Pons (tissue), 1 donor: Measurements from ENCODE around the gene VMP1.
"Not testable (repeated sequence)": the region's sequence is repeated elsewhere in the genome, so short reads cannot be mapped to it uniquely, and the experiment has no call there.

Experiments used
- DNase-seq: peaks from one replicate; pipeline ENCODE4 v3.0.0-alpha.2; 2016; ENCODE audit warnings: low spot score

The VMP1 gene

GRCh38 chr17:59870482-59870881 is 163.0 kb downstream of the VMP1 start:
- DNase-seq: no peak

GRCh38 chr17:59872351-59872750 is 164.9 kb downstream of the VMP1 start:
- no peak for DNase-seq

GRCh38 chr17:59873414-59873813 is 166.0 kb downstream of the VMP1 start:
- not testable (repeated sequence) for DNase-seq

- no peak for DNase-seq
These were observed 166.9 kb downstream of the VMP1 start for GRCh38 chr17:59874376-59874775.

GRCh38 chr17:59876107-59876506 is 168.7 kb downstream of the VMP1 start:
- no peak for DNase-seq

GRCh38 chr17:59877965-59878364 is 170.5 kb downstream of the VMP1 start:
- no peak for DNase-seq

GRCh38 chr17:59878624-59879023 is 171.2 kb downstream of the VMP1 start:
- DNase-seq: no peak

- DNase-seq: no peak
These were observed 177.4 kb downstream of the VMP1 start for GRCh38 chr17:59884861-59885260.

GRCh38 chr17:59888145-59888750 is 180.8 kb downstream of the VMP1 start:
- DNase-seq: no peak

- no peak for DNase-seq
These were observed 183.3 kb downstream of the VMP1 start for GRCh38 chr17:59890720-59891119.
